Thyroid gland (tissue), 4 donors: ENCODE results near the gene KNOP1. TPM values are rescaled to one million over a fixed set of nuclear protein-coding genes. Genes with fewer than 3 reads are reported as not detected.
"Not testable (repeated sequence)": the region's sequence is repeated elsewhere in the genome, so short reads cannot be mapped to it uniquely, and the experiment has no call there.

Experiments
- DNase-seq, 2 donors: peaks; one replicate each; pipeline ENCODE4 v3.0.0-alpha.2; 2019
- H3K27ac ChIP-seq, 3 donors: fragments of 200-600 bp; sonication (generic); 1 replicate in 2 of 3; 2 replicates in 1 of 3; pipeline ENCODE4 v1.5.1; 2016 to 2019; ENCODE audit warnings: mild to moderate bottlenecking in 1 of 3, moderate library complexity in 1 of 3
- H3K27me3 ChIP-seq: fragments of 200-600 bp; sonication (generic); one replicate; pipeline ENCODE4 v1.5.1; 2019
- H3K36me3 ChIP-seq, 2 donors: fragments of 200-600 bp; sonication (generic); one replicate each; pipeline ENCODE4 v1.5.1; 2016 to 2019
- H3K4me1 ChIP-seq, 2 donors: fragments of 200-600 bp; sonication (generic); one replicate each; pipeline ENCODE4 v1.5.1; 2017 to 2019
- H3K4me3 ChIP-seq, 3 donors: fragments of 200-600 bp; sonication (generic); replicated peaks in 1 of 3; 1 replicate in 2 of 3; 2 replicates in 1 of 3; pipeline ENCODE4 v1.5.1; 2016; ENCODE audit warnings: mild to moderate bottlenecking in 1 of 3
- H3K9me3 ChIP-seq: fragments of 200-600 bp; sonication (generic); one replicate; pipeline ENCODE4 v1.5.1; 2017
- CTCF ChIP-seq, 6 experiments: fragments of 200-600 bp in 3 of 6; fragments of 450-650 bp in 3 of 6; sonication (generic) in 3 of 6; IDR thresholded peaks; one replicate each; pipeline ENCODE4 v1.5.1; 2016 to 2019; ENCODE audit warnings: antibody characterized with exemption in 6 of 6, mild to moderate bottlenecking in 2 of 6, inconsistent platforms in 1 of 6, moderate library complexity in 1 of 6
- POLR2A ChIP-seq, 2 donors: fragments of 450-650 bp; IDR thresholded peaks; one replicate each; pipeline ENCODE4 v1.6.1; 2017; ENCODE audit warnings: antibody characterized with exemption in 2 of 2, mild to moderate bottlenecking in 2 of 2, moderate library complexity in 1 of 2
- WGBS, 2 donors: methylation state at CpG; one replicate each; pipeline ENCODE4 v1.1.5; 2017; 5-methylcytosine and 5-hydroxymethylcytosine counted together
- intact Hi-C: fragments of 100-400 bp; cut with DNase I; formaldehyde crosslinking; loops from one replicate; pipeline ENCODE4 v1.15.1; 2023
- total RNA-seq, 4 donors: library from RNA; depleted of rRNA; stranded (reverse); fragments of >200 nt; gene quantifications; one replicate each; pipeline ENCODE4 v1.2.3, GENCODE V29; 2016

KNOP1 gene
- total RNA-seq, 4 donors from 2014 or later = 8.9 to 11.5 (median 10.5) TPM

GRCh38 chr16:19728636-19728965, 10.6 kb upstream of the KNOP1 start:
- Histone ChIP-seq H3K27me3 (no peaks in the 10 kb centered on the region), H3K36me3 (peaks cover 0 to 2% of the 10 kb centered on the region in 2 donors), H3K4me1 (no peaks in the 10 kb centered on the region), H3K4me3 (no peak overlapping the region), H3K9me3 (no peaks in the 10 kb centered on the region), H3K27ac (no peak overlapping the region)
- WGBS, 2 donors = 91 to 94% methylated on average over 3 of the region's 3 CpGs
- no peak for DNase-seq
- TF ChIP-seq POLR2A (IDR thresholded peaks at IDR 0.05) (no peak), CTCF (IDR thresholded peaks at IDR 0.05) (no peak)
- intact Hi-C loops = no loop called here

GRCh38 chr16:19722981-19723380, 5.0 kb upstream of the KNOP1 start:
- TF ChIP-seq POLR2A (IDR thresholded peaks at IDR 0.05) = no peak
- no peak for TF ChIP-seq CTCF (IDR thresholded peaks at IDR 0.05)

GRCh38 chr16:19722269-19722952, 4.4 kb upstream of the KNOP1 start:
- Histone ChIP-seq H3K36me3 (no peaks in the 10 kb centered on the region), H3K27ac (no peak overlapping the region), H3K27me3 (no peaks in the 10 kb centered on the region), H3K4me1 (peaks cover 11% of the 10 kb centered on the region in 2 donors), H3K9me3 (no peaks in the 10 kb centered on the region), H3K4me3 (no peak overlapping the region)
- intact Hi-C loops = no loop called here
- TF ChIP-seq POLR2A (IDR thresholded peaks at IDR 0.05) = no peak
- no peak for TF ChIP-seq CTCF (IDR thresholded peaks at IDR 0.05)
- DNase-seq = no peak
- 87 to 91% methylated on average over 11 of the region's 11 CpGs for WGBS, 2 donors

More at GRCh38 chr16:19722981-19723380, 5.0 kb upstream of the KNOP1 start:
- H3K9me3 ChIP-seq = no peaks in the 10 kb centered on the region
- intact Hi-C loops = no loop called here
- no peaks in the 10 kb centered on the region for H3K27me3 ChIP-seq
- H3K27ac ChIP-seq = no peak overlapping the region
- H3K36me3 ChIP-seq = no peaks in the 10 kb centered on the region
- peaks cover 11% of the 10 kb centered on the region in 2 donors for H3K4me1 ChIP-seq
- no peak overlapping the region for H3K4me3 ChIP-seq
- DNase-seq = no peak
- 87 to 89% methylated on average over 7 of the region's 7 CpGs for WGBS, 2 donors

GRCh38 chr16:19718624-19718965, 568 bp upstream of the KNOP1 start:
- intact Hi-C loops = loop anchor here (5.0 kb wide), 1 partner anchor 164 kb away; the partner anchor contains the start of gene GPRC5B
- DNase-seq = peak; percentile 16 to 54
- peak overlapping the region in 2 of 3 donors; percentile 14 to 63 for H3K27ac ChIP-seq
- no peaks in the 10 kb centered on the region for H3K9me3 ChIP-seq
- peaks cover 23 to 26% of the 10 kb centered on the region in 2 donors for H3K4me1 ChIP-seq
- no peak for TF ChIP-seq CTCF (IDR thresholded peaks at IDR 0.05)
- no peak for TF ChIP-seq POLR2A (IDR thresholded peaks at IDR 0.05)
- peaks cover 5 to 12% of the 10 kb centered on the region in 2 donors for H3K36me3 ChIP-seq
- 1% methylated on average over 21 of the region's 21 CpGs for WGBS, 2 donors
- H3K27me3 ChIP-seq = no peaks in the 10 kb centered on the region
- peak overlapping the region; percentile 43 to 98 (median 92) for H3K4me3 ChIP-seq

- WGBS, 2 donors = 0 to 1% methylated on average over 10 of the region's 10 CpGs
- H3K4me1 ChIP-seq = peaks cover 23 to 26% of the 10 kb centered on the region in 2 donors
- no peak for TF ChIP-seq POLR2A (IDR thresholded peaks at IDR 0.05)
- TF ChIP-seq CTCF (IDR thresholded peaks at IDR 0.05) = no peak
- peak overlapping the region in 2 of 3 donors; percentile 60 to 63 for H3K27ac ChIP-seq
- intact Hi-C loops = loop anchor here (5.0 kb wide), 1 partner anchor 165 kb away; the partner anchor contains the start of gene GPRC5B
- no peak for DNase-seq
- H3K27me3 ChIP-seq = no peaks in the 10 kb centered on the region
- peaks cover 5 to 13% of the 10 kb centered on the region in 2 donors for H3K36me3 ChIP-seq
- no peaks in the 10 kb centered on the region for H3K9me3 ChIP-seq
- peak overlapping the region in 2 of 3 donors; percentile 92 to 98 for H3K4me3 ChIP-seq
These were observed 713 bp downstream of the KNOP1 start for GRCh38 chr16:19717314-19717713.

- WGBS, 2 donors = 32 to 44% methylated on average over 11 of the region's 11 CpGs
- H3K27me3 ChIP-seq, H3K27ac ChIP-seq, H3K9me3 ChIP-seq, DNase-seq: not testable (repeated sequence)
- H3K36me3 ChIP-seq = peaks cover 5 to 13% of the 10 kb centered on the region in 2 donors
- H3K4me1 ChIP-seq = peaks cover 23 to 26% of the 10 kb centered on the region in 2 donors
- H3K4me3 ChIP-seq = peak overlapping the region in 1 of 3 donors; percentile 92
- intact Hi-C loops = loop anchor here (5.0 kb wide), 1 partner anchor 166 kb away; the partner anchor contains the start of gene GPRC5B
These were observed 1.3 kb downstream of the KNOP1 start for GRCh38 chr16:19716728-19717127.
